ENCODE measurements around the gene PSMA6.
"Not testable (repeated sequence)": the region's sequence is repeated elsewhere in the genome, so short reads cannot be mapped to it uniquely, and the experiment has no call there.

The PSMA6 gene

GRCh38 chr14:35326375-35326774, 34.2 kb downstream of the PSMA6 start:
- no peak for DNase-seq (ENCODE audit: low read depth)

DNA sequence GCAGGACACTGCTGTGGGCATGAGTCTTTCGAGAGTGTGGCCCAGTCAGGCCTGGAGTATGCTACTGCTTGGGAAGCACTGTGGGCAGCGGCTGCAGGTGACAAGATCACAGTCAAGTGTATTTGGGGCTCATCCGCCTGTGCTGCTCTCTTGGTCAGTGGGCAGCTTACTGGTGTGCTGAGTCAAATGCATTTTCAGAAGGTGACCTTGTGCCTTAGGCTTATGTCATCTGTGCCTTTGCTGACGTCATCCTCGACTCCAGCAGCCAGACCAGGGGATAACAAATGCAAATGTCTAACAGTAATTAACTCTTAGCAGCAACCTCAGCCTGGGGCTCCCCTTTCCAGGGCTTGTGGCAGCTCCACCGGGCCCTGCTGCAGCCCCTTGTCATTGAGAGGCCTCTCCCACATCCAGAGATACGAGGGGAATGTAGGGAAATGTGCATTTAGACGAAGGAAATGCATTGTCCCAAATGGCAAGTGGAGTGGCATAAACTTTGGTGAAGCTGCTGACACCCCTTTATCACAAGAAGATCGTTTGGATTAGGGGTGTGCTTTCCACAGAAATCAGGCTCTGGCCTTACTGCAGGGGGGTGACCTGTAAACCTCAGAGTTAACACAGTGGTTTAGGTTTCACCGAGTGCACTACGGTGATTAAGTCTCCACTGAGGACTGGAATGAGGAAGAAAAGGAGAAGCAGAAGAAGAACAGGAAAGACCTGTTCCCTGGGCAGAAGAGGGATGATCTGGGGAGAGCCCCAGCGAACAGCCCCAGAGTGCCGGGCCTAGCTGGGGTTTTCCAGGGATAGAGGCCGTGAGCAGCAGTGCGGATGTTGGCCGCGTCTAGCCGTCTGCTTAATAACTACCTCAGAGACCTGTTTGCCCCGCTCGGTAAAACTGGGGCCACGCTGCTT, 39.7 kb downstream of the PSMA6 start:
- DNase-seq (ENCODE audit: low read depth): peak; percentile 65

GRCh38 chr14:35332517-35333263, 40.5 kb downstream of the PSMA6 start:
- DNase-seq (ENCODE audit: low read depth): peak; percentile 24

DNA sequence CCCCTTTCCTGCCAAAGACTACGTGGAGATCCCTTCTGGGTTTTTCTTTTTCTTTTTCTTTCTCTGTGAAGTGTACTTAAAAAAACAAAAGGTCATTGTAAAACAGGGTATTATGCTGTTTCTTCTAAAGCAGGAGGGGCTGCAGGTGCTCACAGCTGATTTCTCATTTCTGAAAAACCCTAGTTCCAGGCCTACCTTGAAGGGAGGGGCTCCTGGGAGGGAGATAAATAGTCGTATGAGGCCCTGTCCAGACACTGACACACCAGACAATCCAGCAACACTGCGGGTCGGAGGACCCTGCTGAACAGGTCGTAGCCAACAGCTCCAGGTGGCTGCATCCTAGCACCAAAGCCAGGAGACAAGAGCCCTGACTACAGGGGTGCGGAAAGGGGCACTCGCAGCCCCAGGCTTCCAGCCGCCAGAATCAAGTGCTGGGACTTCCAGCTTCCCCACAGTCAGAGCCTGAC, 41.1 kb downstream of the PSMA6 start:
- no peak for DNase-seq (ENCODE audit: low read depth)

GRCh38 chr14:35333797-35334743, 41.9 kb downstream of the PSMA6 start:
- no peak for DNase-seq (ENCODE audit: low read depth)

GRCh38 chr14:35335388-35336092, 43.4 kb downstream of the PSMA6 start:
- DNase-seq (ENCODE audit: low read depth): no peak

- not testable (repeated sequence) for DNase-seq (ENCODE audit: low read depth)
Observed at GRCh38 chr14:35336171-35336493, 44.0 kb downstream of the PSMA6 start.

GRCh38 chr14:35336494-35337268, 44.5 kb downstream of the PSMA6 start:
- peak; percentile 73 for DNase-seq (ENCODE audit: low read depth)

DNA sequence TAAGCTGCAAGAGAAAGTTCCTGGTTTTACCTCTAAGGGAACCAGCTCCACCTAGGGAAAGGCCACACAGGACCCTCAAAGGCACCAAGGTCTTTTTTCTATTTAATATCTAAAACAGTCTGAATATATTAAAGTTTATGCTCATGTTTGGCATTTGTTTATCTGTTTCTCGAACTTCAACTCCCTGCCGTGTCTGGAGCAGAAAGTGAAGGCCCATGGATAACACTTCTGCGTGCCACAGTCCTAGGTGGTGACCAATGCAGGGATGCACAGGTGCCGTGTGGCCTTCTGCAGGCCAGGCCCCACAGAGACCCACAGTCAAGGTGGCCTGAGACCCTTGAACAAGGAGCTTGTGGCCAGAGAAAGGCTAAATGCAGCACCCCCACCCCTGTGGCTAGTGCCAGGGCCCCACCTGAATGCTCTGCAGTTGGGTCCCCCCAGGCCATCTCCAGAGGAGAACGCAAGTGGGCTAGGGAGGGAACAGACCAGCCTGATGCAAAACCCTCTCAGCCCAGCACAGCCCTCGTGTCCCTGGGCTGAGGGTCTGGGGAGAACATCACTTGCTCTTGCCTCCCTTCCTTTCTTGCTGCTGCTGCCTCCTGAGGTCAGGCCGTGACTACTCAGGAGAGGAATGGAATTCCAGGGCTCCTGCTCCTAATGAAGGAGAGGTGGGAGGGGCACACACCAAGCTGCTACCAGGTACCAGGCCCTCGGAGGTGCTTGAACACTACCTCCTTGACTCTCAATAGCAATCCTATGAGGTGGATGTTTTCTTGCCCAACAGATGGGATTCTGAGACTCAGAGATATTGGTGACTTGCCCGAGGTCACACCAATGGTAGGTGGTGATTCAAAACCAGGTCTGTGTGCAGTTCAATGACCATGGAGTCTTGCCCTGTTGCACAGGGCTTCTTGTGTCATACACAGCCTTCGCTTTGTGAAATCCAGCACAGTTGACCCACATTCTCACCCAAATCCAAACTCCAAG, 45.4 kb downstream of the PSMA6 start:
- no peak for DNase-seq (ENCODE audit: low read depth)

- no peak for DNase-seq (ENCODE audit: low read depth)
Observed at GRCh38 chr14:35338731-35339405, 46.7 kb downstream of the PSMA6 start.

DNA sequence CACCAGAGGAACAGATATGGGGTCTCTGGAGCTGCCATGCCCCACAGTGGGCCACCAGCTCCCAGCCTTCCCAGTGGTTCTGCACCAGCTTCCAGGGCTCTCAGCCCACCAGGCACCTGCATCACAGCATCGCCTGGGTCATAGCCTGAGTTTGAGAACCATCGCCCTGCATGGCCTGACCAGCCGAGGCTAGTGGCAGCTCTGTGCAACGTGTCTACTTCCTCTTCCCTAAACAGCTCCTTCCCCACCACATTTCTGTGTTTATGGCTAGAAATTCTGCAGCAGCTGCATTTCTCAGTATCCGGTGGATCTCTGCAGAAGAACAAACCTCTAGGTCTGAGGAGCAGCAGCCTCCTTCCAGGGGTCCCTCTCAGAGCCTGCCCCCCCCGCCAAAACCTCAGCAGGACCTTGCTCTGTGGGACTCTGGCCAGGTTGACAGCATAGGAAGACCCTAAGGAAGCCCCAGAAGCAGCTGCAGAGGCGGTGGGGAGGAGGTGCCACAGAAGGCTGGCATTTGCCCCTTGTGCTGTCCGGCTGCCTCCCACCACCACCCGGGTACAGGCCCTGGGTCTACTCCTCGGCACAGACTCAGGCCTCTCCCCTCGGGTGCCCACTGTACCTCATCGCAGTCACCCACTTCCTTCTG, 47.7 kb downstream of the PSMA6 start:
- no peak for DNase-seq (ENCODE audit: low read depth)

GRCh38 chr14:35340616-35341453, 48.7 kb downstream of the PSMA6 start:
- no peak for DNase-seq (ENCODE audit: low read depth)

DNA sequence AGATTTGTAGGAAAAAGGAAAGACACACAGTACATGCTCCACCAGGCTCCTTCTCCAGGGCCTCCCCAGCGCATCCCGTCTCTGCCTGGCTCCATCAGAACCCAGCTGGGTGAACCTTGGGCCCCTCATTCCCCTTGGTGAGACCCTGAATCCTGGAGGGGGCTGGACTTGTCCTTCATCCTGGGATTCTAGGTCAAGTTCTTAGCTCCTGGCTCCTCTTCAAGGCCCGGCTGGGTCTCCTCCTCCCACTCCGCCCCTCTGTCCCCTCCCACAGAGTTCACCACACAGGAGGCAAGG, 49.2 kb downstream of the PSMA6 start:
- no peak for DNase-seq (ENCODE audit: low read depth)

DNA sequence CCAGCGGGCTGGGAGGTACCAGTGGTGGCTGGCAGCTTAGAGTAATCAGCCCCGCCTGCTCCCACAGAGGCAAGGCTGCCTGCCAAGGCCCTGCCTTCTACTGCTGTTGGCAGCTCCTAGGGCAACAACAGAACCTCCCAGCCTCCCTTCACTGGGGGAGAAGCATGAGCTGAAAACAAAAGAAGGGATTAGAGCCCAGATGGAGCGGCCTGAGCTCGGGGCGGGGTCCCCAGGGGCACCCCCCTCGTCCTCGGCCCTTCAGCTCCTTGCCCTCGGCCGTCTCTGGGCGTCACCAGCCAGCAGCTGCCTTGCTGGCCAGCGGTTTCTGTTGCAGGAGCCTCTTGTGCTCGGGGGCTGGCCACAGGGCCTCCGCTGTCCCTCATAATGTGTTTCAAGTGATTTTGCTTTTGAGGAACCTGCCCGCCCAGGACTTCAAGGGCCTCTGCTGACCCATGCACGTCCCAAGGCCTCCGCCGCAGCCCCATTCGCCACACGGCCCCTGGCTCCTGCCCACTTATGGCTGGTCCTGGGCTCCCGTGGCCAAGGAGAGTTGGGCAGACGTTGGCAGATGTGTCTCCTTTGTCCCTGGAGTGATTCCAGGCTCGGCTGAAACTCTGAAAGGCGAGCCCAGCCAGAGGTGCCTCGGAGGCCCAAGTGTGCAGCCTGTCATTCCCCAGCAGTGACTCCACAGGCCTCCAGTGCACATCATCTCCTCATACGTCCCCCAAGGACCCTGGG, 49.7 kb downstream of the PSMA6 start:
- DNase-seq (ENCODE audit: low read depth): peak; percentile 49

GRCh38 chr14:35342489-35343010, 50.4 kb downstream of the PSMA6 start:
- DNase-seq (ENCODE audit: low read depth): no peak

DNA sequence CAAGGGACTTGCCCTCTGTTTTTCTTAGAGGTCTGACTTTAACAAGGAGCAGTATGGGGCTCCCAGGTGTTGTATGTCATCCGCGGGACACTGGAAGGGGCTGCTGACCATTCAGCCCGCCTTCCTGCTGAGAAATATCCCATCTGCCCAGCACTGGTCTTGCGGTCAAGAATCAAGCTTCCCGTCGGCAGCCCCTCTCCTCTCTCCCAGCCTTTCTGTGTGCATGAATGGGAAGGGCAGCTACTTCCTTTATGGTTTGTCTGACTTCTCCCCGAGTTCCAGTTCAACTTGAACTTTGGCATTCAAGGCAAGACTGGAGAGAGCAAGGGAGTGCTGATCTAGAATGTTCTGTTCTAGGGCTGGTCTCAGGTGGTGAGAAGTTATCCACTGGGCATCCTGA, 51.5 kb downstream of the PSMA6 start:
- DNase-seq (ENCODE audit: low read depth): no peak
